ENCODE measurements around the gene CDH15.

DNA sequence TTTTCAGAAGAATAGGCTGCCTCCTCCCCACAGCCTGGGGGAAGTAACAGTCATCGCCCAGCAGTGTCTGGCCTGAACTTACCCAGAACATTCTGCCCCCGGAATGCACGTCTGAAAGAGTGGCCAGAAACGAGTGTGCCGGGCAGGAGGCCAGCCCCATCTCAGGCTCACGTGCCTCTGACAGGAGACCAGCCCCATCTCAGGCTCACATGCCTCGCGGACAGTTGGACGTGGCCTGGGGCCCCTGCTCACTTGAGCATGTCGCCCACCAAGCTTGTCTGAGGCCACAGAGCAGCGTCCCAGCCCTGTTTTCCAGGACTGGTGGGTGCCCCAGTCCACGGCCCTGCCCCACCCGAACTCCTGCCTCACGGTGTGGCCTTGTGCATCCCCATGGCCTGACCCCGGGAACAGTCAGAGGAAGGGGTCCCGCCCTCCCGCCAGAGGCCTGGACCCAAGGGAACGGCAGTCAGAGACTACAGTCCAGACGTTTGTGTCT is 16.3 kb upstream of the CDH15 start:
- TF ChIP-seq, protein P1, sequence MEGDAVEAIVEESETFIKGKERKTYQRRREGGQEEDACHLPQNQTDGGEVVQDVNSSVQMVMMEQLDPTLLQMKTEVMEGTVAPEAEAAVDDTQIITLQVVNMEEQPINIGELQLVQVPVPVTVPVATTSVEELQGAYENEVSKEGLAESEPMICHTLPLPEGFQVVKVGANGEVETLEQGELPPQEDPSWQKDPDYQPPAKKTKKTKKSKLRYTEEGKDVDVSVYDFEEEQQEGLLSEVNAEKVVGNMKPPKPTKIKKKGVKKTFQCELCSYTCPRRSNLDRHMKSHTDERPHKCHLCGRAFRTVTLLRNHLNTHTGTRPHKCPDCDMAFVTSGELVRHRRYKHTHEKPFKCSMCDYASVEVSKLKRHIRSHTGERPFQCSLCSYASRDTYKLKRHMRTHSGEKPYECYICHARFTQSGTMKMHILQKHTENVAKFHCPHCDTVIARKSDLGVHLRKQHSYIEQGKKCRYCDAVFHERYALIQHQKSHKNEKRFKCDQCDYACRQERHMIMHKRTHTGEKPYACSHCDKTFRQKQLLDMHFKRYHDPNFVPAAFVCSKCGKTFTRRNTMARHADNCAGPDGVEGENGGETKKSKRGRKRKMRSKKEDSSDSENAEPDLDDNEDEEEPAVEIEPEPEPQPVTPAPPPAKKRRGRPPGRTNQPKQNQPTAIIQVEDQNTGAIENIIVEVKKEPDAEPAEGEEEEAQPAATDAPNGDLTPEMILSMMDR (IDR thresholded peaks at IDR 0.05): no peak
- TF ChIP-seq EZH2 (IDR thresholded peaks at IDR 0.05): no peak

Data from neural progenitor cell (in vitro differentiated cells).